Heart left ventricle (tissue), 16 donors: ENCODE measurements around the gene RPP25L. TPM values are rescaled to one million over a fixed set of nuclear protein-coding genes. Genes with fewer than 3 reads are reported as not detected.

Source experiments
- ATAC-seq, 4 donors: fragments of 200-7000 bp; cut with Tn5 transposase; one replicate each; pipeline ENCODE4 v1.9.1; 2020 to 2022; ENCODE audit warnings: moderate library complexity in 4 of 4, mild to moderate bottlenecking in 3 of 4, moderate number of reproducible peaks in 1 of 4
- DNase-seq, 5 donors: peaks; one replicate each; pipeline ENCODE4 v3.0.0-alpha.2; 2020
- H3K27ac ChIP-seq, 12 donors: fragments of 200-600 bp; sonication (generic) in 4 of 12; one replicate each; pipeline versions ENCODE4 v1.5.0 to v1.8.0; 2016 to 2022; ENCODE audit warnings: mild to moderate bottlenecking in 2 of 12
- H3K27me3 ChIP-seq, 9 donors: fragments of 200-600 bp; sonication (generic) in 2 of 9; one replicate each; pipeline versions ENCODE4 v1.5.1 to v1.8.0; 2016 to 2022; ENCODE audit warnings: mild to moderate bottlenecking in 3 of 9
- H3K36me3 ChIP-seq, 9 donors: fragments of 200-600 bp; sonication (generic) in 2 of 9; one replicate each; pipeline versions ENCODE4 v1.5.0 to v1.8.0; 2018 to 2022; ENCODE audit warnings: mild to moderate bottlenecking in 2 of 9
- H3K4me1 ChIP-seq, 12 donors: fragments of 200-600 bp; sonication (generic) in 4 of 12; one replicate each; pipeline versions ENCODE4 v1.5.0 to v1.8.0; 2016 to 2022; ENCODE audit warnings: mild to moderate bottlenecking in 3 of 12
- H3K4me3 ChIP-seq, 12 donors: fragments of 200-600 bp; sonication (generic) in 4 of 12; one replicate each; pipeline versions ENCODE4 v1.5.0 to v1.8.0; 2017 to 2022; ENCODE audit warnings: mild to moderate bottlenecking in 9 of 12, moderate library complexity in 4 of 12
- H3K9me3 ChIP-seq, 12 donors: fragments of 200-600 bp; sonication (generic) in 4 of 12; one replicate each; pipeline versions ENCODE4 v1.5.0 to v1.8.0; 2016 to 2022; ENCODE audit warnings: mild to moderate bottlenecking in 1 of 12
- POLR2A ChIP-seq, 2 donors: fragments of 450-650 bp; IDR thresholded peaks; one replicate each; pipeline ENCODE4 v1.6.1; 2017; ENCODE audit warnings: antibody characterized with exemption in 2 of 2, mild to moderate bottlenecking in 2 of 2, moderate library complexity in 2 of 2
- WGBS, 4 donors: extraction: QIAGEN DNeasy Blood & Tissue Kit in 2 of 4; methylation state at CpG; one replicate each; pipeline versions ENCODE4 v1.1.5 to v1.1.7; 2013 to 2018; 5-methylcytosine and 5-hydroxymethylcytosine counted together
- intact Hi-C, 10 donors: fragments of 100-400 bp; cut with DNase I; formaldehyde crosslinking; loops; one replicate each; pipeline versions ENCODE4 v1.11.1 to v1.14.2; 2022
- polyA plus RNA-seq, 2 donors: library from polyadenylated mRNA; stranded (reverse); fragments of 200-250 nt; gene quantifications; one replicate each; pipeline ENCODE4 v1.2.3, GENCODE V29; 2013
- total RNA-seq, 9 donors: library from RNA; depleted of rRNA in 2 of 9; stranded (reverse); fragments of >200 nt in 2 of 9; fragmentation: NEBNext Ultra II Directional in 3 of 9; extraction: Animal tissue kit (Norgen Biotek cat#: 25700) in 3 of 9; gene quantifications; one replicate each; pipeline versions ENCODE4 v1.1.0 to v1.2.4, GENCODE V29; 2016 to 2023
- TF ChIP-seq, protein P1 (sequence below), 12 donors: fragments of 200-600 bp; sonication (generic) in 4 of 12; IDR thresholded peaks; one replicate each; pipeline versions ENCODE4 v1.5.0 to v1.8.0; 2018 to 2022; ENCODE audit warnings: antibody characterized with exemption in 12 of 12, mild to moderate bottlenecking in 5 of 12
- donor health status: ischemic (EF 13 %, LVEDD 7.1; RV severe dilation, severe dysfunction).
- donor health status: healthy with polysubstance abuse.
- donor health status: DM: no; HTN: yes; CAD: no.
- donor health status: DM: no; HTN: no; CAD: no.
- donor health status: ischemic (EF 25% LVEDD 6.9; RV normal size, moderate dysfunction).
- donor health status: ischemic (EF 25% LVEDD 5.7; RV mildly dilated, moderate dysfunction).
- donor health status: healthy.
- donor health status: DM: yes; HTN: yes; CAD: no.
- donor health status: ischemic (EF 35%, LVEDD 5.7; RV mildly dilated, moderate dysfunction).
- donor health status: nonischemic (EF 11% LVEDD 7.7; RV severe dilation, severe dysfunction).
- donor health status: DM: yes; HTN: yes; CAD: no.
- donor health status: PGD.
- donor health status: ischemic (EF 29% LVEDD 5.4; RV normal size, mild dysfunction).
- donor health status: nonischemic (EF 23%, LVEDD 6.1; RV moderate dilation, normal function).

RPP25L gene
- total and polyA plus RNA-seq, 11 donors = 22.5 to 79.2 (median 38.3) TPM

DNA sequence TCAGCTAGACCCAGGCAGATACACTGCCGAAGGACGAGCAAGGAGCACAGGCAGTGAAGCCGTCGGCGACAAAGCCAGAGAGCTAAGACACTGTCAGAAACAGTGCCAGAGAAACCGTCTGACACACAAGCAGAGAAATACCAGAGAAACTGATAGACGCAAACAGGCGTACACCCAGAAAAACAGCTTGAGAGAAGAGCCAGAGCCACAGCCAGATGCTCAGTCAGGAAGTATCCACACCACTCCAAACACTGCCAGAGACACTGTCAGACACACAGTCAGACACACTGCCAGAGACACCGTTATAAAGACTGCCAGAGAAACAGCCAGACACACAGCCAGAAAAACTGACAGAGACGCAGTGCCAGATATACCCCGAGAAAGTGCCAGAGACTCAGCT is 41.5 kb downstream of the RPP25L start:
- intact Hi-C loops = no loop called here
- Histone ChIP-seq H3K36me3 (no peaks in the 10 kb centered on the region), H3K9me3 (no peaks in the 10 kb centered on the region), H3K4me3 (no peak overlapping the region), H3K27ac (no peak overlapping the region), H3K4me1 (peaks cover 0 to 7% (median 0%) of the 10 kb centered on the region in 12 donors), H3K27me3 (no peaks in the 10 kb centered on the region)
- peak in 1 of 5 donors; percentile 4 for DNase-seq
- WGBS, 4 donors = 44 to 54% (median 53%) methylated on average over 10 to 11 of the region's 11 CpGs
- ATAC-seq = no peak
- no peak for TF ChIP-seq POLR2A (IDR thresholded peaks at IDR 0.05)
- TF ChIP-seq, protein P1, sequence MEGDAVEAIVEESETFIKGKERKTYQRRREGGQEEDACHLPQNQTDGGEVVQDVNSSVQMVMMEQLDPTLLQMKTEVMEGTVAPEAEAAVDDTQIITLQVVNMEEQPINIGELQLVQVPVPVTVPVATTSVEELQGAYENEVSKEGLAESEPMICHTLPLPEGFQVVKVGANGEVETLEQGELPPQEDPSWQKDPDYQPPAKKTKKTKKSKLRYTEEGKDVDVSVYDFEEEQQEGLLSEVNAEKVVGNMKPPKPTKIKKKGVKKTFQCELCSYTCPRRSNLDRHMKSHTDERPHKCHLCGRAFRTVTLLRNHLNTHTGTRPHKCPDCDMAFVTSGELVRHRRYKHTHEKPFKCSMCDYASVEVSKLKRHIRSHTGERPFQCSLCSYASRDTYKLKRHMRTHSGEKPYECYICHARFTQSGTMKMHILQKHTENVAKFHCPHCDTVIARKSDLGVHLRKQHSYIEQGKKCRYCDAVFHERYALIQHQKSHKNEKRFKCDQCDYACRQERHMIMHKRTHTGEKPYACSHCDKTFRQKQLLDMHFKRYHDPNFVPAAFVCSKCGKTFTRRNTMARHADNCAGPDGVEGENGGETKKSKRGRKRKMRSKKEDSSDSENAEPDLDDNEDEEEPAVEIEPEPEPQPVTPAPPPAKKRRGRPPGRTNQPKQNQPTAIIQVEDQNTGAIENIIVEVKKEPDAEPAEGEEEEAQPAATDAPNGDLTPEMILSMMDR (IDR thresholded peaks at IDR 0.05) = no peak

DNA sequence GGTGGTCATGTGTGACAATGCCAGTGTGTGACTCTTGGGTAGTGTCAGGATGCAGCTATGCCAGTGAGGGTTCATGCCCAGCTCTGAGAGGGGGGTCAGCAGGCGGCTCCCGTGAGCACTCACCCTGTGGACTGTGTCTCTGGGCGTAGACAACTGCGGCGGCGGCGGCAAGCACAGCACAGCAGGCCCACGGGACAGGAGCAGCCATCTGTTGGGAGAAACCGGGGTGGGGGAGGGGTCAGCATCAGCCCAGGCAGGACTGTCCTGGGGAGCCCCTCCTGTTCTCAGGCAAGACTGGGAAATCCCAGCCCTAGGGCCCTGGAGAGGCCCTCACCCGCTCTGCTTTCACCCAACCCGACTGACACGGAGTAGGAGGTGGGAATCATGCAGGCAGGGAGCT is 43.1 kb downstream of the RPP25L start:
- H3K4me1 ChIP-seq = peaks cover 0 to 7% (median 0%) of the 10 kb centered on the region in 12 donors
- no peak for ATAC-seq
- DNase-seq = peak in 2 of 5 donors; percentile 13 to 24
- H3K27ac ChIP-seq = no peak overlapping the region
- no peaks in the 10 kb centered on the region for H3K9me3 ChIP-seq
- 80 to 93% (median 83%) methylated on average over 6 to 12 of the region's 12 CpGs for WGBS, 4 donors
- intact Hi-C loops = no loop called here
- TF ChIP-seq POLR2A (IDR thresholded peaks at IDR 0.05) = no peak
- TF ChIP-seq, protein P1 (IDR thresholded peaks at IDR 0.05) = no peak
- no peak overlapping the region for H3K4me3 ChIP-seq
- no peaks in the 10 kb centered on the region for H3K27me3 ChIP-seq
- no peaks in the 10 kb centered on the region for H3K36me3 ChIP-seq

DNA sequence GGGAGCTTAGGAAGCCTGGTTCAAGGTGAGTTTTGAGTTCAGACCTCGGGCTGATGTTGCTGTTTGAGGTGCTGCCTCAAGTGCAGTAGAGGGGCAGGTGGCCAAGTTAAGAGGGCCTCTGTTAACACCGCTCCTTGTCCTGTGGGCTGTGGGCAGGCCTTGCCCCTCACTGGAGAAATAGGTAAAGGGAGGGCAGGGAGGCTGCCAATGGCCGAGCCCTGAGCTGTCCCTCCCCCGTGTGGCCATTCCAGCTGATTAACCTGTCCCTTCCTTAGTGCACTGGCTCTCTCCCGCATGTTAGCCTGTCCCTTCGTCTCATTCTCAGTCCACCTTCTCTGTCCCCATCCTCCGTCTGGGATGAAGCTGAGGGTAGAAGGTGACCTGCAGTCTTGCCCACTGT is 43.8 kb downstream of the RPP25L start:
- Histone ChIP-seq H3K4me3 (no peak overlapping the region), H3K9me3 (no peaks in the 10 kb centered on the region), H3K36me3 (no peaks in the 10 kb centered on the region), H3K27me3 (no peaks in the 10 kb centered on the region), H3K27ac (no peak overlapping the region), H3K4me1 (peaks cover 0 to 7% (median 0%) of the 10 kb centered on the region in 12 donors)
- no peak for ATAC-seq
- DNase-seq = peak in 2 of 5 donors; percentile 9 to 19
- 74 to 87% (median 80%) methylated on average over 7 of the region's 7 CpGs for WGBS, 4 donors
- TF ChIP-seq POLR2A (IDR thresholded peaks at IDR 0.05) = no peak
- TF ChIP-seq, protein P1 (IDR thresholded peaks at IDR 0.05) = no peak
- intact Hi-C loops = no loop called here

DNA sequence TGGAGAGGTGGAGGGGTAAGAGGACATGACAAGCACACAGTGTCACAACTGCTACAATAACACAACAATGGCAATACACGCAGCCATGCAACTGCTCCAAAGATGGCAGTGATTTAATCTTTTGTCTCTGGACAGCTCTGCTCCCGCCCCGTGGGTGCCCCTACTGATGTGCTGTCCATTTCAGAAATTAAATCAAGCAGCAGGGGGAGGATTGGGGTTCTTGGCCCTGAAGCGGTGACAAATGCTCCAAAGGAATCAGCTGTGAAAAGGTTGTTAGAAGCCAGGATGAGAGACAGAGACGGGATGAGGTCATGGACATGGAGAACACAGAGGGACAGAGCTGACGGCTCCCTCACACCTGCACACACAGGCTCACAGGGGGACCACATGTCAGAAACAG is 44.9 kb downstream of the RPP25L start:
- Histone ChIP-seq H3K27ac (no peak overlapping the region), H3K4me1 (peaks cover 0 to 7% (median 0%) of the 10 kb centered on the region in 12 donors), H3K9me3 (no peaks in the 10 kb centered on the region), H3K27me3 (no peaks in the 10 kb centered on the region), H3K4me3 (no peak overlapping the region), H3K36me3 (no peaks in the 10 kb centered on the region)
- 56 to 82% (median 74%) methylated on average over 6 of the region's 6 CpGs for WGBS, 4 donors
- TF ChIP-seq, protein P1 (IDR thresholded peaks at IDR 0.05) = no peak
- no peak for TF ChIP-seq POLR2A (IDR thresholded peaks at IDR 0.05)
- DNase-seq (peak in 2 of 5 donors; percentile 8 to 29), ATAC-seq (no peak)
- intact Hi-C loops = no loop called here
